ENCODE measurements around the gene AGO3. TPM values are rescaled to one million over a fixed set of nuclear protein-coding genes. Genes with fewer than 3 reads are reported as not detected.

AGO3 gene
- total and polyA plus RNA-seq, 2 of the 13 experiments (the other 11 are each of a cell fraction or from before 2014, with no cell fraction given) = 21.2 to 27.1 TPM

DNA sequence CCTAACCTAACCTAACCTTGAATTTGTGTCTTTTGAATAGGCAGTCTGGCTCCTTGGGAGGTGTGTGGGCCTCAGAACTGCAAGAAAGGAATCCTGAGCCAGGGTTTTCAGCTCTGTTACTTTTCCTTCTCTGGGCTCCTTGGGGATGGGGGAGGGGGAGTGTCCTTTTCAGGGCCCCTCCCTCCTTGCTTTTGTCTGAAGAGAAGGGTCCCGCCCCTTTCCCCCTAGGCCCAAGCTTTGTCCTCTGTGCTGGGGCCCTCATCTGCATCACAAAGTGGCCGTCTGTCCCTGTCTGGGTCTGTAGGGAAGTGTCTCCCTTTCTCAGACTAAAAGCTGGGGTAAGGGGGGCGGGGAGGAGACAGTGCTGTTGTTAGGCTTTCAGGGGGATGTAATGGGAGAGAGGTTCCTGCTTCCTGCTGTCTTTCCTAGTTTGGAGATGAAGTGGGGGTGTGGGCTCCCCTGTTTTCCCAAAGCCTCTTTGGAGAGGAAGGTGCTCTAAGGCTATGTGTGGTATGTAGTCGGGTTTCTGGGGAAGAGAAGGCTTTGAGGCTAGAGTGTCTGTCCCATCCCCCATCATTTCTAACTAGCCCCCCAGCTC, 44.8 kb upstream of the AGO3 start:
- POLR2A ChIA-PET = no interaction called here
- in situ Hi-C loops (cut with HindIII; ENCODE audit: extremely low pct_ligation_motif_present, low pct_unique_long_range_greater_than_20kb) = no loop called here
- no peak for FAIRE-seq
- BruUV-seq (replicated peaks) = no TSS peak
- no peak overlapping the region for H3K4me3 ChIP-seq (replicated peaks in 1 of 3; ENCODE audit: insufficient read depth in 1 of 3, low read depth in 2 of 3, low read length in 3 of 3)
- H3K4me1 ChIP-seq (ENCODE audit: insufficient read depth, low read length) = peaks cover 48% of the 10 kb centered on the region
- H3K36me3 ChIP-seq (replicated peaks in 1 of 2; ENCODE audit: control insufficient read depth in 1 of 2, insufficient read depth in 2 of 2, low read length in 2 of 2) = peaks cover 2 to 16% of the 10 kb centered on the region in 2 experiments; a peak in 4 of 5 replicates
- no peak overlapping the region for H3K9ac ChIP-seq (ENCODE audit: insufficient read depth, low read depth, low read length)
- WGBS (ENCODE audit: low lambda C conversion rate) = 85% methylated on average over 4 of the region's 4 CpGs
- intact Hi-C loops (cut with micrococcal nuclease; ENCODE audit: unreplicated experiment) = no loop called here
- TF ChIP-seq SMAD9 (CRISPR knock-in tag; IDR thresholded peaks at IDR 0.05) (no peak), ZNF329 (CRISPR knock-in tag; IDR thresholded peaks at IDR 0.05; ENCODE audit: low read depth) (no peak), ZNF777 (CRISPR knock-in tag; IDR thresholded peaks at IDR 0.05) (no peak), MLLT10 (CRISPR knock-in tag; IDR thresholded peaks at IDR 0.05) (no peak)
- TF ChIP-seq, protein P1, sequence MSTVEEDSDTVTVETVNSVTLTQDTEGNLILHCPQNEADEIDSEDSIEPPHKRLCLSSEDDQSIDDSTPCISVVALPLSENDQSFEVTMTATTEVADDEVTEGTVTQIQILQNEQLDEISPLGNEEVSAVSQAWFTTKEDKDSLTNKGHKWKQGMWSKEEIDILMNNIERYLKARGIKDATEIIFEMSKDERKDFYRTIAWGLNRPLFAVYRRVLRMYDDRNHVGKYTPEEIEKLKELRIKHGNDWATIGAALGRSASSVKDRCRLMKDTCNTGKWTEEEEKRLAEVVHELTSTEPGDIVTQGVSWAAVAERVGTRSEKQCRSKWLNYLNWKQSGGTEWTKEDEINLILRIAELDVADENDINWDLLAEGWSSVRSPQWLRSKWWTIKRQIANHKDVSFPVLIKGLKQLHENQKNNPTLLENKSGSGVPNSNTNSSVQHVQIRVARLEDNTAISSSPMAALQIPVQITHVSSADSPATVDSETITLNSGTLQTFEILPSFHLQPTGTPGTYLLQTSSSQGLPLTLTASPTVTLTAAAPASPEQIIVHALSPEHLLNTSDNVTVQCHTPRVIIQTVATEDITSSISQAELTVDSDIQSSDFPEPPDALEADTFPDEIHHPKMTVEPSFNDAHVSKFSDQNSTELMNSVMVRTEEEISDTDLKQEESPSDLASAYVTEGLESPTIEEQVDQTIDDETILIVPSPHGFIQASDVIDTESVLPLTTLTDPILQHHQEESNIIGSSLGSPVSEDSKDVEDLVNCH (CRISPR knock-in tag; IDR thresholded peaks at IDR 0.05) = no peak
- CTCF ChIA-PET (ENCODE audit: low intra/inter-chr PET ratio, low total read pairs) = no interaction called here
- no peak for DNase-seq (ENCODE audit: low spot score)
- no peaks in the 10 kb centered on the region for H3K9me3 ChIP-seq (ENCODE audit: low read length)
- no peaks in the 10 kb centered on the region; a peak in 1 of 5 replicates for H3K27me3 ChIP-seq (ENCODE audit: control insufficient read depth in 1 of 2, insufficient read depth in 2 of 2, low read length in 2 of 2)
- no peak for ATAC-seq
- no peak overlapping the region for H2AFZ ChIP-seq (ENCODE audit: low read length)
- H3K79me2 ChIP-seq (ENCODE audit: insufficient read depth, low read length) = peaks cover 11% of the 10 kb centered on the region
- H3K27ac ChIP-seq (ENCODE audit: extremely low read length, insufficient read depth, low read length) = no peak overlapping the region
- 0 out of 2 replicates have a peak, but pooled peaks cover 10% of the 10 kb centered on the region for H4K20me1 ChIP-seq (ENCODE audit: insufficient read depth, low read length)
- H3K4me2 ChIP-seq (ENCODE audit: low read depth, low read length) = peak overlapping the region; percentile 15; the same call in 1 of the 2 replicates
